ENCODE data around the gene RAX2. TPM values are rescaled to one million over a fixed set of nuclear protein-coding genes. Genes with fewer than 3 reads are reported as not detected.

RAX2 gene
- total and polyA plus RNA-seq, 2 of the 8 experiments (the other 6 are each of a cell fraction or from before 2014, with no cell fraction given) = 0.08 TPM; not detected in 1

DNA sequence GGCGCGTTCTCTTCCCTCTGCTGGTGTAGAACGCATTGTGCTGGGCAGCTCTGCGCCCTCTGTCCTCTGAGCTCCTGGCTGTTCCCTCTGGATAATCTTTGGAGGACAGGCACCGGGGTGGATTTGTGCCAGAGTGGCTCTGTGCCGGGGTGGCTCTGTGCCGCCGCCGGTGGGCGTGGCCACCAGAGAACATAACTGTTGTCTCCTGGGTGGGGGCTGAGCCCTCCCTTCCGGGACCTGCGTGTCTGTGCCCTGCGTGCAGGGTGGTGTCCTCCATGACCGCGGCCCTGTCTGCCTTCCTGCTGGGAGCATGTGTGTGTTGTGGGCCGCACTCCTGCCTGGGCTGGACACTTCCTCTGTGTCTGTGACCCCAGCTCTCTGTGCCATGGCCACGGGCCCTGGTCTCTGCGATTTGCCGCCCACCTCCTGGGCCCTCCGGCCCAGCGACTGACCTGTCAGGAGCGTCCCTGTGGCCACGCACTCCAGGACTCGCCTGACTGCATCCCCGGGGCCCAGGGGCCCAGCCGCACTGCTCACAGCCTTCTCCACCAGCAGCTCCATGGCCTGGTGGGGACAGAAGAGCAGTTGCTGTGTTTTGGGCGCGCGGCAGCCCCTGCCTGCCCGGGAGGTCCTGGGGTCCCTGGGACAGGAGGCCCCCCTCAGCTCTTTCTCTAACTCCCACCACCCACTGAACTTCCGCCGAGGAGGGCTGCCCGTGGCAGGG lies 36.6 kb upstream of the RAX2 start:
- H2AFZ ChIP-seq (ENCODE audit: low read length) = no peak overlapping the region
- no peak overlapping the region for H3K4me3 ChIP-seq (ENCODE audit: extremely low read depth in 1 of 4, insufficient read depth in 2 of 4, low read depth in 3 of 4, low read length in 4 of 4)
- FAIRE-seq (no peak), DNase-seq (ENCODE audit: low read depth in 1 of 2, low spot score in 2 of 2) (no peak)
- H3K4me1 ChIP-seq (replicated peaks in 1 of 4; ENCODE audit: control insufficient read depth in 3 of 4, insufficient read depth in 4 of 4, low read length in 3 of 4) = no peaks in the 10 kb centered on the region; a peak in 1 of 7 replicates
- no peaks in the 10 kb centered on the region for H3K79me2 ChIP-seq (ENCODE audit: control insufficient read depth in 1 of 2, insufficient read depth in 2 of 2, low read length in 2 of 2)
- no peak overlapping the region for H3K9ac ChIP-seq (replicated peaks in 1 of 4; ENCODE audit: extremely low read depth in 1 of 4, low read depth in 3 of 4, low read length in 3 of 4)
- no peak overlapping the region for H3K27ac ChIP-seq (ENCODE audit: low read depth, low read length)
- ChIA-PET POLR2A (ENCODE audit: partially characterized antibody) (interaction anchor here (2.0 kb wide), 1 partner anchor 10 kb away, joined by 7 read pairs; no protein-coding TSS in a partner anchor), CTCF (ENCODE audit: partially characterized antibody) (interaction anchor here (1.3 to 1.5 kb wide), 2 partner anchors 10 to 13 kb away, joined by 4 to 5 read pairs; no protein-coding TSS in a partner anchor)
- H3K56ac ChIP-seq (replicated peaks; ENCODE audit: insufficient read length, low read depth, low read length) = no peak overlapping the region
- H3K79me1 ChIP-seq (ENCODE audit: low read depth, low read length) = no peaks in the 10 kb centered on the region
- H3K36me3 ChIP-seq (ENCODE audit: control insufficient read depth in 2 of 4, insufficient read depth in 4 of 4, low read length in 3 of 4) = peaks cover 0 to 3% (median 0%) of the 10 kb centered on the region in 4 experiments; a peak in 1 of 8 replicates
- WGBS, 2 experiments (ENCODE audit: extremely low coverage in 1 of 2, insufficient coverage in 1 of 2, insufficient read length in 1 of 2, insufficient replicate concordance in 2 of 2, low coverage in 1 of 2, low lambda C conversion rate in 2 of 2, missing lambda C conversion rate in 1 of 2) = 95% methylated on average over 27 of the region's 33 CpGs; no CpG with 5 or more reads in 1 of the 2 experiments
- H2BK15ac ChIP-seq (ENCODE audit: low read length) = no peak overlapping the region
- no peak overlapping the region for H3K18ac ChIP-seq (ENCODE audit: extremely low read depth, low read length)
- H2BK12ac ChIP-seq (ENCODE audit: low read depth, low read length) = no peak overlapping the region
- H4K20me1 ChIP-seq (replicated peaks in 1 of 2; ENCODE audit: control insufficient read depth in 1 of 2, insufficient read depth in 2 of 2, low read length in 2 of 2) = peaks cover 0 to 9% of the 10 kb centered on the region in 2 experiments
- H3K4ac ChIP-seq (replicated peaks; ENCODE audit: insufficient read length, low read depth, low read length) = no peak overlapping the region
- H3K4me2 ChIP-seq (ENCODE audit: insufficient read depth in 1 of 2, low read depth in 2 of 2, low read length in 2 of 2) = no peak overlapping the region
- H3K23me2 ChIP-seq (ENCODE audit: low read depth, low read length) = peaks cover 3% of the 10 kb centered on the region; the same call in 1 of the 2 replicates
- H4K5ac ChIP-seq (ENCODE audit: insufficient read length, low read depth, low read length) = no peak overlapping the region
- H3K14ac ChIP-seq (ENCODE audit: insufficient read length) = no peak overlapping the region
- H3K9me3 ChIP-seq (ENCODE audit: insufficient read depth in 2 of 2, low read depth in 1 of 2, low read length in 1 of 2) = peaks cover 0 to 4% of the 10 kb centered on the region in 2 experiments; a peak in 1 of 4 replicates
- H4K8ac ChIP-seq (ENCODE audit: extremely low read depth, insufficient read depth, low read length) = peak overlapping the region; percentile 68; the same call in 1 of the 2 replicates
- H3K23ac ChIP-seq (ENCODE audit: insufficient read length) = no peak overlapping the region
- no peaks in the 10 kb centered on the region for H3K27me3 ChIP-seq (replicated peaks in 1 of 4; ENCODE audit: control insufficient read depth in 3 of 4, extremely low read depth in 1 of 4, insufficient read depth in 3 of 4, low read length in 3 of 4)
- no peak overlapping the region for H2BK20ac ChIP-seq (ENCODE audit: low read length)
- no peak overlapping the region for H2AK5ac ChIP-seq (ENCODE audit: low read depth, low read length)
- no peak overlapping the region; the same call in 1 of the 2 replicates for H2BK5ac ChIP-seq (ENCODE audit: low read depth, low read length)
- H4K91ac ChIP-seq (replicated peaks; ENCODE audit: insufficient read length, low read length) = no peak overlapping the region
- TF ChIP-seq ASH2L (IDR thresholded peaks at IDR 0.05; ENCODE audit: low read length) (no peak), SIN3A (conservative IDR thresholded peaks at IDR 0.05 in 1 of 2, IDR thresholded peaks at IDR 0.05 in 1 of 2; ENCODE audit: low read depth in 1 of 2, low read length in 2 of 2) (no peak), SP2 (IDR thresholded peaks at IDR 0.05; ENCODE audit: low read length) (no peak), GABPA (IDR thresholded peaks at IDR 0.05; ENCODE audit: borderline replicate concordance, insufficient read depth, low read length) (no peak), POLR2AphosphoS5 (IDR thresholded peaks at IDR 0.05; ENCODE audit: low read depth, low read length) (no peak), EGR1 (IDR thresholded peaks at IDR 0.05; ENCODE audit: borderline replicate concordance, low read depth, low read length) (no peak), EP300 (IDR thresholded peaks at IDR 0.05; ENCODE audit: borderline replicate concordance in 1 of 2, low read depth in 2 of 2, low read length in 2 of 2) (no peak), TBP (IDR thresholded peaks at IDR 0.05; ENCODE audit: low read depth, low read length) (no peak)
- no peak overlapping the region for H2BK120ac ChIP-seq (replicated peaks; ENCODE audit: low read depth, low read length)
